Osteocyte (in vitro differentiated cells): ENCODE measurements around the gene CALCOCO1. TPM values are rescaled to one million over a fixed set of nuclear protein-coding genes. Genes with fewer than 3 reads are reported as not detected.
"Not testable (repeated sequence)": the region's sequence is repeated elsewhere in the genome, so short reads cannot be mapped to it uniquely, and the experiment has no call there.

Source experiments
- DNase-seq: peaks from one replicate; pipeline ENCODE4 v3.0.0; 2021; ENCODE audit warnings: mixed read lengths; ENCODE audit not compliant: unreplicated experiment; ENCODE audit errors: extremely low spot score
- H3K27ac Mint-ChIP-seq: one replicate; pipeline ENCODE4 v1.8.0; 2021; ENCODE audit warnings: mild to moderate bottlenecking, mixed read lengths; ENCODE audit not compliant: unreplicated experiment
- H3K27me3 Mint-ChIP-seq: one replicate; pipeline ENCODE4 v1.8.0; 2021; ENCODE audit warnings: mixed read lengths; ENCODE audit not compliant: unreplicated experiment
- H3K36me3 Mint-ChIP-seq: one replicate; pipeline ENCODE4 v1.8.0; 2021; ENCODE audit warnings: mixed read lengths; ENCODE audit not compliant: unreplicated experiment
- H3K4me1 Mint-ChIP-seq: one replicate; pipeline ENCODE4 v1.8.0; 2021; ENCODE audit warnings: mixed read lengths; ENCODE audit not compliant: unreplicated experiment
- H3K4me3 Mint-ChIP-seq: one replicate; pipeline ENCODE4 v1.8.0; 2021; ENCODE audit warnings: mild to moderate bottlenecking, moderate library complexity, mixed read lengths; ENCODE audit not compliant: unreplicated experiment
- H3K9me3 Mint-ChIP-seq: one replicate; pipeline ENCODE4 v1.8.0; 2021; ENCODE audit warnings: mixed read lengths; ENCODE audit not compliant: unreplicated experiment
- total RNA-seq: library from RNA; stranded (reverse); gene quantifications from 2 replicates; pipeline ENCODE4 v1.2.1, GENCODE V29; 2021
- TF ChIP-seq, protein P1 (sequence below): fragments of 200-600 bp; sonication (generic); IDR thresholded peaks from 2 replicates; pipeline ENCODE4 v1.5.0; 2021; ENCODE audit warnings: antibody characterized with exemption, mild to moderate bottlenecking, moderate library complexity

The CALCOCO1 gene
- total RNA-seq, 1 donor from 2014 or later: 198 TPM

DNA sequence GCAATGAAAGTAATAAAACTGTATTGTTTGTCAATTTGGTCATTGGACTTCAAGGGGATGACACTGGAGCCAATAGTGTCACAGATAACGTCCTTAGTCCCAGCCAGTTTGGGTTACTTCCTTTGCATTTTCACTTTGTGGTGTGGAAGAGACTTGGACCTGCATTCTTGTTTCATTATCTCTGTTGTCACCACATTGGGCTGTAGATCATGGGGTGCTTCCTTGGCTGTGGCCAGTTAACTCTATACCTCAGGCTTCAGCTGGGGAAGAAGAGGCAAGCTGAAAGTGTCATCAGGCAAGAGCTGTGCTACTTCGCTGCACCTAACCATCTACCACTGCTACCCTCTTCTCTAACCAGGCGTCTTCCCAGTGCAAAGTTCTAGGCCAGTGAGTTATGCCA is 39.6 kb upstream of the CALCOCO1 start:
- TF ChIP-seq, protein P1, sequence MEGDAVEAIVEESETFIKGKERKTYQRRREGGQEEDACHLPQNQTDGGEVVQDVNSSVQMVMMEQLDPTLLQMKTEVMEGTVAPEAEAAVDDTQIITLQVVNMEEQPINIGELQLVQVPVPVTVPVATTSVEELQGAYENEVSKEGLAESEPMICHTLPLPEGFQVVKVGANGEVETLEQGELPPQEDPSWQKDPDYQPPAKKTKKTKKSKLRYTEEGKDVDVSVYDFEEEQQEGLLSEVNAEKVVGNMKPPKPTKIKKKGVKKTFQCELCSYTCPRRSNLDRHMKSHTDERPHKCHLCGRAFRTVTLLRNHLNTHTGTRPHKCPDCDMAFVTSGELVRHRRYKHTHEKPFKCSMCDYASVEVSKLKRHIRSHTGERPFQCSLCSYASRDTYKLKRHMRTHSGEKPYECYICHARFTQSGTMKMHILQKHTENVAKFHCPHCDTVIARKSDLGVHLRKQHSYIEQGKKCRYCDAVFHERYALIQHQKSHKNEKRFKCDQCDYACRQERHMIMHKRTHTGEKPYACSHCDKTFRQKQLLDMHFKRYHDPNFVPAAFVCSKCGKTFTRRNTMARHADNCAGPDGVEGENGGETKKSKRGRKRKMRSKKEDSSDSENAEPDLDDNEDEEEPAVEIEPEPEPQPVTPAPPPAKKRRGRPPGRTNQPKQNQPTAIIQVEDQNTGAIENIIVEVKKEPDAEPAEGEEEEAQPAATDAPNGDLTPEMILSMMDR: no peak
- Mint-ChIP-seq H3K36me3 (no peaks in the 10 kb centered on the region), H3K4me1 (peaks cover 10% of the 10 kb centered on the region), H3K27ac (no peak overlapping the region), H3K9me3 (no peaks in the 10 kb centered on the region), H3K4me3 (no peak overlapping the region), H3K27me3 (peaks cover 47% of the 10 kb centered on the region)
- DNase-seq: no peak

DNA sequence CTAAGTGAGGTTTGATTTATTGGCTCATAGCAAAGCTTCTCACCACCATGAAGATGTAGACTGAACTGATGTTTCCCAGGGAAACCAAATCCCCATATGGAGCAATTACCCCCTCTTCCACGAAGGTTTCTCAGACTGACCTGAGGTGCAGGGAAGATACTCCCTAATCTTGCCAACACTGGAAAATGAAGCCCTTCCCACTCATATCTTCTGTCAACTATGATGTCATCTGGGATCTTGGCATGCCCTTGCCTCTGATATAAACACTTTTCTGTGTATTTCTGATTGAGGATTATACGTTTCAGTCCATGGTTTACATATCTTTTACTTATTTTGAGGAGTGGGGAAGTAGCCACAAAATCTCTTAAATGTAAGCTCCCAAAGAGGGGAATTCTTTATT is 38.6 kb upstream of the CALCOCO1 start:
- Mint-ChIP-seq H3K36me3 (no peaks in the 10 kb centered on the region), H3K4me3 (no peak overlapping the region), H3K4me1 (peaks cover 16% of the 10 kb centered on the region), H3K27me3 (peaks cover 52% of the 10 kb centered on the region), H3K9me3 (no peaks in the 10 kb centered on the region), H3K27ac (no peak overlapping the region)
- TF ChIP-seq, protein P1: no peak
- DNase-seq: no peak

DNA sequence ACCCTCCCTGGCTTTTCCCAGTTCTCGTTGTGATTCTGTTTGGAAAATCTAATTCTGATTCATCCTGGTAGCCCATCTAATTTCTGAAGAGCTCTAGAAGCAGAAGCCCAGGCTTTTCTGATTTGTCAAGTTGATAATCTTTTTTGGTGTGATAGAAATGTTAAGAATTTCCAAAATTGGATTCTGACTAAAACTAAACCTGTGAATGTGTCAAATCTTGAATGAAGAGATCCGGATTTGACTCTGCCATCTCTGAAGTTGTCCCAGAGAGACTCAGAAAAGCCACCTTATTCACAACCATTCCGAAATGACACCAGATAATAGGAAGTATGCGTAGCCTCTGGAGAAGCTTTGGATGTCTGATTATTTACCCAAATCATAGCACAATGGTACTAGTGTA is 37.4 kb upstream of the CALCOCO1 start:
- DNase-seq: no peak
- Mint-ChIP-seq H3K4me3 (no peak overlapping the region), H3K9me3 (no peaks in the 10 kb centered on the region), H3K4me1 (peaks cover 9% of the 10 kb centered on the region), H3K36me3 (no peaks in the 10 kb centered on the region), H3K27me3 (peaks cover 58% of the 10 kb centered on the region), H3K27ac (no peak overlapping the region)
- TF ChIP-seq, protein P1: no peak

DNA sequence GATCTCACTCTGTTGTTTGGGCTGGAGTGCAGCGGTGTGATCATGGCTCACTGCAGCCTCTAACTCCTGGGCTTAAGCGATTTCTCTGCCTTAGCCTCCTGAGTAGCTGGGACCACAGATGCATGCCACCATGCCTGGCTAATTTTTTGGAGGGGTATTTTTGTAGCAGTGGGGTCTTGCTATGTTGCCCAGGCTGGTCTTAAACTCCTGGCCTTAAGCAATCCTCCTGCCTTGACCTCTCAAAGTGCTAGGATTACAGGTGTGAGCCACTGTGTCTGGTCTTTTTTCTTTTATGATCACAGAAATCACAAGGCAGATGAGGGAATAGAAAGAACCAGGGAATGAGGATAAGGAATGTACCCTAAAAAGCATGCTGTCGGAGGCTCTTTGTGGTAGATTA is 35.5 kb upstream of the CALCOCO1 start:
- not testable (repeated sequence) for H3K36me3 Mint-ChIP-seq, H3K9me3 Mint-ChIP-seq, H3K27ac Mint-ChIP-seq, H3K4me1 Mint-ChIP-seq, H3K4me3 Mint-ChIP-seq, DNase-seq
- peaks cover 76% of the 10 kb centered on the region for H3K27me3 Mint-ChIP-seq

DNA sequence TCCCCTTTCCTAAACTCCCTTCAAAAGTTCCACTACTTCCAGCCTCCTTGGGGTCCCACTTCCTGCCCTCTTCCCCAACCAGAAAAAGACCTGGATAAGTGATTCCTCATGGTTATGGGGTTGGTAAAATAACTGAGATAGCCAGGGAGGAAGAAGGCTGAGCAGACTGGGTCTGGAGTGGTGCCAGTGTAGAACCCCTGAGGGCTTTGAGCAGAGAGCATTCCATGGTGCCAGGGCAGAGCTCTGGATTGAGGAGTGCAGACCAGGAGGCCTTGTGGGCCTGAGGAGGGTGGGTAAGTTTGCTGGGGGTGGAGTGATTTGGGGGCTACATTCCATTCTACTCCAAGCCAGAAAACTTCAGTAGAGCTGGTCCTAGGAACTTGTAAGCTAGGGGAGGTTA is 34.1 kb upstream of the CALCOCO1 start:
- Mint-ChIP-seq H3K4me3 (no peak overlapping the region), H3K27me3 (peaks cover 71% of the 10 kb centered on the region), H3K9me3 (no peaks in the 10 kb centered on the region), H3K27ac (no peak overlapping the region), H3K4me1 (peaks cover 9% of the 10 kb centered on the region), H3K36me3 (no peaks in the 10 kb centered on the region)
- TF ChIP-seq, protein P1: no peak
- no peak for DNase-seq

DNA sequence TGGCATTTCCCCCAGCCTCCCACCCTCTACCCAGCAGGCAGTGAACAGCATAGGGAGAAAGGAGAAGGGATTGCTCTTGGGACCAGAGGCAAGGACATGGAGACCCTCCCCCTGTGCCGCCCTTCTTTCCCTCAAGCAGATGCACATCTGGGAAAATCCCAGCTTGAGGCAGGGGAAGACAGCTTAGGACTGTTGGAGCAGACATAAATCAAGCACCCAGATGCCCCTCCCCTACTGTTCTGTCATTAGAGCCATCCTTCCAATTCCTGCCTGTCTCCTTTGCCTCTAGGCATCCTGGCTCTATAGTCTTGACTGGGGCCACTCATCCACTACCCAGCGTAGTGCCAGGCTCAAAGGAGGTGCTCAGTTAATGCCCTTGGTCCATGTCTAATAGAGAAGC is 32.0 kb upstream of the CALCOCO1 start:
- H3K36me3 Mint-ChIP-seq: no peaks in the 10 kb centered on the region
- TF ChIP-seq, protein P1: no peak
- H3K9me3 Mint-ChIP-seq: no peaks in the 10 kb centered on the region
- no peak overlapping the region for H3K4me3 Mint-ChIP-seq
- H3K27ac Mint-ChIP-seq: no peak overlapping the region
- no peak for DNase-seq
- peaks cover 63% of the 10 kb centered on the region for H3K27me3 Mint-ChIP-seq
- peaks cover 9% of the 10 kb centered on the region for H3K4me1 Mint-ChIP-seq
